ENCODE results near the gene NUDT3.
"Not testable (repeated sequence)": the region's sequence is repeated elsewhere in the genome, so short reads cannot be mapped to it uniquely, and the experiment has no call there.

The NUDT3 gene

DNA sequence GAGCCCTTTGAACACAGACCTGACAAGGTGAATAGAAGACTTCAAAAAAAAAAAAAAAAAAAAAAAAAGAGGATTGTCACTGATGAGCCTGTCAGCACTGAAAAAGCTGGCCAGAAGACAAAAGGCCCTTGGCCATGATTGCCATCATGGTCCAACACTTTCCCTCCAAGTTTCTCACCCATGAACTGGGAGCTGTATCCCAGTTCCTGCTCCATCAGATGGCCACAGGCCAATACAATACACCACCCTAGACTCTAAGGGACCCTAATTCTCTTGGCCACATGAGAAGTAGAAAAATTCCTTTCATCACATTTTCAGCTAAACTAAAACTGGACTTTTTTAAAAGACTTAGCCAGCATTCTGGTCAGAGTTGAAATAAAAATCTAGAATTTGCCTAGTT lies 50.2 kb downstream of the NUDT3 start:
- ATAC-seq (no peak), DNase-seq (no peak)

DNA sequence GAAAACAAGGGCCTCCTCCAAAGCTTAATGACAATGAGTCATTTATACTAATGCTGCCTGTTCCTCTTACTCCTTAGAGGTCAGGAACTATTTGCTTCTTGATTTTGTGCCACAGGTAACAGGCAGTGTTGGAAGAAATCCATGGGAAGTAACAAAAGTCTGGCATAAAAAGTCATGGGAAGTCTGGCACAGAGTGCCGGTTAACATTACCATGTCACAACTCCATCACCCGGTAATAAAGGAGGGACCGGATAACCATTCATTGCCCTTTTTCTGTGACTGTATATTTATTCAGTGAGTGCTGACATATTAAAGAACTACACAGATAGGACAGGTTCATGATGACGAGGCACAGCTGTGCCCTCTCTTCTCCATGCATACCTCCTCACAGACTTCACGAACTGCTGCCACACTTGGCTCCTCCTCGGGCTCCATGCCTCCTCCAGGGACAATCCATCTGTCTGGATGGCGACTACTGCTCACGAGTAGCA lies 50.9 kb downstream of the NUDT3 start:
- ATAC-seq: no peak
- DNase-seq: no peak

DNA sequence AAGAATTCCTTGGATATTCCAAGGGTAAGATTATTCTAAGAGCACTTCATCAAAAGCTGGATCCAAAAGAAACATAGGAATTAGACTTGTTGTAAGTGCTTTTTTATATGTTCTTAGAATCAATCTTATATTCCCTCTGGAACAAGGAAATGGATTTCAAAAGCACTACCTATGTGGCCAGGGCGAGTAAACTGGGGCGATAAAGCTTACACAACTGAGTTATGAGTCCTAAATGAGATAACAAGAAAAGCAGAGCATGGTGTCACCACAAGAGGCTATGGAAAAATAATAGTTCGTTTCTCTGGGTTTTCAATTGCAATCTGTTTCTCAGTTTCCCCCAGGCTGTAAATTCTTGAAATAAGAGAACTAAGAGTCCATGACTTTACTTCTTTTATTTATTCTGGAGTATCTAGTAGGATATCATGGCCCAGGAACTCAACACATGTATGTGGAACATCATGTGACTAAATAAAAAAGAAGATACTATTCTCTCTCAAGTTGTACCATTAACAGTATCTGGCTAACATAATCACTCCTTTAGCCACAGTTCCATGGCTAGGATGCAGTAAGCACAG lies 51.5 kb downstream of the NUDT3 start:
- ATAC-seq (no peak), DNase-seq (no peak)

DNA sequence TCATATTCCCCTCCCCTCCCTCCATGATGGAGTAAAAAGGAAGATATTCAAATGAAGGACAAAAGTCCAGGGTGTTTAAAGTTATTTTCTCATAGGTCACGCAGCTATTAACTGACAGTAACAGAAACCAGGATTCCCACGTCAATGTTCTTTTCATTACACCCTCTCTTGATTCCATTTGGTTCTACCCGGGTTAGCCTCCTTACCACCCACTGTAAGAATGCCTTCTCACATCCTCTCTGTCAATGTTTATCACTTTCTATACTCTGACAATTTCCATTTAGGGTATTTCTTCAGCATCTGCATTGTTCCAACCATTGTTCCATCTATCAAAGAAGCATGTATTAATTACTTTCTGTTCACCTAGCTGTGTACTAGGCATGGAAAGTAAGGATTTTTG lies 52.1 kb downstream of the NUDT3 start:
- DNase-seq: no peak
- no peak for ATAC-seq

DNA sequence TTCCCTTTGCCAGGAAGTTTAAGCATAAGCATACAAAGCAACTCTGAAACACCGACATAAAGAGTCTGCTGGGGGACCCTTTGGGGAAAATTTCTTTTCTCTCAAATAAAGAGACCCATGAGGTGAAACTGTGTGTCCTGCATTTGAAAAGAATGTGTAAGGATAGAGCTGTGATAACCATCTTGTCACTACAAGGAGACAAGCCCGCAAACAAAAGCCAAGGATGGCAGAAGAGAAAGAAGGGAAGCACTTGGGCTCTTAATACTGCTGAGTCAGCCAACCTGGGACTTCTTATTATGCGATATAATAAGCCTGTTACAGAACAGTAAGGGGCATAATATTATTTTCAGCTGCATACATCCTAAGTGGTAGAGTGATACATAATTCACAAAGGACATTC lies 52.5 kb downstream of the NUDT3 start:
- ATAC-seq (no peak), DNase-seq (no peak)

DNA sequence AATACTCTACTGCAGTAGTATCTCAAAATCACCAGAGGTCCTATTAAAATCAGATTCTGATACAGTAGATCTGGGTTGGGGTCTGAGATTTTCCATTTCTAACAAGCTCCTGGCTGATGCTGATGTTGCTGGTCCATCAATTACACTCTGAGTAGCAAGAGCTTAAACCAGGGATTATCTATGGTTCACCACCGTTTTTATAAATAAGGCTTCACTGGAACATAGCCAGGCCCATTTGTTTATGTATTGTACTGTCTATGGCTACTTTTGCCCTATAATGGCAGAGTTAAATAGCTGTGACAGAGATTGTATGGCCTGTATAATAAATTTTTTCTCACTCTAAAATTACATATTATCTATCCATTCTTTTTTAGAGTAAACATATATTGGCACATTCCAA lies 53.0 kb downstream of the NUDT3 start:
- ATAC-seq (no peak), DNase-seq (no peak)

DNA sequence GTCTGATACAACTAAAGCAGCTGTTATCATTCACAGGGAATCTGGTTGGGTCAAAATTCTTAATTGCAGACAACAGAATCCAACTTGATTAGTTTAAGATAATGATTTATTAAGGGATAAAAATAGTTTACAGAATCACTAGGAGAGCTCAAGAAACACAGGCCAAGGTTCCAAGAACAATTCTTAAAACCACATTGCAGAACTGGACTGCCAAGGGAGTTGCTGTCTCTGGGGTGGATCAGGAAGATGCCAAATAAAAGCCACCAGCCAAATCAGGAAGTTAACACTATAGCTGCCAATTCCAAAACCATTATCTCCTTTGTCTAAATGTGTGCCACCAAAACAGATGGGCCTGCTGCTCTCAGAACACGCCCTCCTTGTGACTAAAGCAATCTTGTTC lies 53.7 kb downstream of the NUDT3 start:
- ATAC-seq (no peak), DNase-seq (no peak)

DNA sequence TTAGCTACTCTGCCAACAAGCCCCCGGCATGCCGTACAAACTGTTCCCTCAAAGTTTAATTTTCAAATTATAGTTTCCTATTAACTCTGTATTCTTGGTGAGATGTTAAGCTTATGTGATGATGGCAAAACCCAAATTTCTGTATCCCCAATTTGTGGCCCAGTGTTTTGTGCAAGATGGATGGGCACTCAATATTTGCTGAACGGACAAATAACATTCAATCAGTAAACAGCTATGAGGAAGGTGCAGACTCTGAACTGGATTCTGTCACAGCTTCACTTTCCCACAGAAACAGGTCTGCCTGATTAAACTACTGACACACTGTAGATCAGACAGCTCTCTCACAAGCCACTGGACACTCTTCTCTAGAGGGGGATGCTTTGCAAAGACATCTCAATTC lies 54.1 kb downstream of the NUDT3 start:
- ATAC-seq (no peak), DNase-seq (no peak)

DNA sequence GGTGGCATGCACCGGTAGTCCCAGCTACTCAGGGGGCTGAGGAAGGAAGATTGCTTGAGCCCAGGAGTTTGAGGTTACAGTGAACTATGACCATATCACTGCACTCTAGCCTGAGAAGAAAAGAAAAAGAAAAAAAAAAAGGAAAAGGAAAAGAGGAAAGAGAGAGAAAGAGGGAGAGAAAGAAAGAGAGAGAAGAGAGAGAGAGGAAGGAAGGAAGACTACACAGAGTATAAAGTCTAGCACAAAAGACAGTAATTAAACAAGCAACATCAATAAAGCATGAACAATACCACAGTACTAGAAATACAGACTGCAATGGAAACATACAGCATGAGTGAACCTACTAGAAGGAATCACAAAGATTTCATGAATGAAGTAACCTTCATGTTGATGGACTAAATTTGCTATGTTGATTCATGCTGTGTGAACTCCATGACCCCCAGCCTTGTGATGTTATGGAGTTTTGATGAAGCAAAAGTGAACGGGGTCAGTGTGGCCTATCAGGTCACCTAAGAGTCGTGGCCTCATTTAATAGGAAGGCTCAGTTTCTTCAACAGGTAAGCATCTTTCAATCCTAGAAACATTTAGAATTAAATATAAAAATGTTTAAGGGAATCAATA lies 57.6 kb downstream of the NUDT3 start:
- ATAC-seq: no peak
- DNase-seq: no peak

DNA sequence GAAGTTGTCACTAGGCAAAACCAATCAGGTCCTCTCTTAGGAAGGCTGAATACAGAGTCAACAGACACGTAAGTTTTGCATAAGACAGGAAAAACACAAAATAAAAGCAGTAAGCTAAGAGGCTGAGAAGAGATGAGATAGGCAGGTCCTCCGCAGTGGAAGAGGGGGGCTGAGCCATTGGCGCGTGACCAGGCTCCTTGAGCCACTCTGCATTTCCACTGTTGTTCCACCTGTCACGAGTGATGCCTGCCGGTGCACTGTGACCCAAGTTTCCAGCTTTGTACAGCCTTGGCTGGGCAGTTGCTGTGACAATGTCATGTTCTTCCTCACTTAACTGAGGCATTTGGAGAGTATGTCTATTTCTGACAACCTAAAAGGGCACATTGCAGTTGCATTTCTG lies 58.6 kb downstream of the NUDT3 start:
- ATAC-seq (no peak), DNase-seq (no peak)

DNA sequence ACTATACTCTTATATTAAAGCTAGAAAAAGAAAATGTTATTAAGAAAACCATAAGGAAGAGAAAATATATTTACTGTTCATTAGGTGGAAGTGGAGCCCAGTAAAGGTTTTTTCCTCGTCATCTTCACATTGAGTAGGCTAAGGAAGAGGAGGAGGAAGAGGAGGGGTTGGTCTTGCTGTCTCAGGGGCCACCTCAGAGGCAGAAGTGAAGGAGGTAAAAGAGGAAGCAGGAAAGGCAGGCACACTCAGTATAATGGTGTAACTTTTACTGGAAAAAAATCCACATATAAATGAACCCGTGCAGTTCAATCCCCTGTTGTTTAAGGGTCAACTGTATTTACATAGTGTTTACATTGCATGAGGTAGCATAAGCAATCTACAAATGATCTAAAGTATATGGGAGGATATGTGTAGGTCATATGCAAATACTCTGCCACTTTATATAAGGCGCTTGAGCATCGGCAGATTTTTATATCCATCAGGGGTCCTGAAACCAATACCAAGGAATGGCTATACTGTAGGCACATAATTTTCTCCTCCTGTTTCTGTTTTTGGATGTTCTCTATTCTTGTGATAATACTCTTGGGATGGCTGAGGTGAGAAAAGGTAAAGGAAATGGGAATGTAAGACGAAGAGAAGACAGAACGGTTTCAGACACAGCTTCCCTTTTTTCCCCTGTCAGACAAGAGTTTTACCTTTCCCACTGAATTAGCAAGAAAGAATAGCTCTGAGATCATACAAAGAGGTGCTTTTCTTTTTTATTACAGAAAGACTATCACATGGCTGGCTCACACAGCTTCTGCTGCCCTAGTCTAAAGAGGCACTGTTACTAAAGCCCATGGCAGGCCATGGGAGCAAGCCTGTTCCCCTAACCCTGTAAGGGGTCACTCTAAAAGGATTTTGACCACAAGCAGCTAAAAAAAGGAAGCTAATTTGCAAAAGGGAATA lies 59.9 kb downstream of the NUDT3 start:
- ATAC-seq: no peak

DNA sequence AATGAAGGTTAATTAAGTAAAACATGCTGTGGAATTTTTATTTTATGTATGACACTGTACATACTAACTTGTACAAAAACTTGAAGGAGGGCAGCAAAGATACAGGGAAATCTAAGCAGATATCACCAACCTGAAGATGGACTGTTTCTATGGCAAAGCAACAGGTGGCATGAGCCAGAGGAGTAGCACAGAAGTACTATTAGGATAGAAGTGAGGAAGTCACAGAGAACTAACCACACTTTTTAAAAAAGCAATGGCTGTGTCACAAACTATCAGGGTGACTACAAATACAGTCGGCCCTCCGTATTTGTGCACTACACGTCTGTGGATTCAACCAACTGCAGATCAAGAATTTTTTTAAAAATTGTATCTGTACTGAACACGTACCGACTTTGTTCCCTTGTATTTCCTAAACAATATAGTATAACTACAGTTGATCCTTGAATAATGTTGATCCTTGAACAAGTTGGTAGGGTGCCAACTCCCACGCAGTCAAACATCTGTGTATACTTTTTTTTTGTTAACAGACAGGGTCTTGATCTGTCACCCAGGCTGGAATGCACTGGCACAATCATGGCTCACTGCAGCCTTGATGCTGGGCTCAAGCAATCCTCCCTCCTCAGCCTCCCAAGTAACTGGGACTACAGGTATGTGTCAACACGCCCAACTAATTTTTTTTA lies 61.0 kb downstream of the NUDT3 start:
- DNase-seq (no peak), ATAC-seq (no peak)

More for the DNA sequence above, 59.9 kb downstream of the NUDT3 start:
- DNase-seq: no peak

DNA sequence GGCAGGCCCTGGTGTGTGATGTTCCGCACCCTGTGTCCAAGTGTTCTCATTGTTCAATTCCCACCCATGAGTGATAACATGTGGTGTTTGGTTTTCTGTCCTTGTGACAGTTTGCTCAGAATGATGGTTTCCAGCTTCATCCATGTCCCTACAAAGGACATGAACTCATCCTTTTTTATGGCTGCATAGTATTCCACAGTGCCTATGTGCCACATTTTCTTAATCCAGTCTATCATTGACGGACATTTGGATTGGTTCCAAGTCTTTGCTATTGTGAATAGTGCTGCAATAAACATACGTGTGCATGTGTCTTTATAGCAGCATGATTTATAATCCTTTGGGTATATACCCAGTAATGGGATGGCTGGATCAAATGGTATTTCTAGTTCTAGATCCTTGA lies 62.7 kb downstream of the NUDT3 start:
- ATAC-seq, DNase-seq: not testable (repeated sequence)

DNA sequence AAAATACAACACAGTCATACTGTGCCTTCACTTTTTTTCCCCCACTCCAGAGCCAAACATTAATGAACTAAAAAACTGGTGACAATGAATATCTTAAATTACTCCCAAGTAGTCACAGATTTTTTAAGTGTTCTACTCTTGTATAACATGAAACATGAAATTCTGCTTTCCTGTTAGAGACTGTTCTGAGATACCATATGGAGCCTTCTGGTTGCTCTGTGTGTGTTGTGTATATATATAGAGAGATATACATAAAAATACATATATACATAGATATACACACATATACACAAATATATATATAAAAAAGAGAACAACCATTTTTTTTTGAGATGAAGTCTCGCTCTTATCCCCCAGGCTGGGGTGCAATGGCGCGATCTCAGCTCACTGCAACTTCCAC lies 63.5 kb downstream of the NUDT3 start:
- no peak for ATAC-seq
- no peak for DNase-seq

DNA sequence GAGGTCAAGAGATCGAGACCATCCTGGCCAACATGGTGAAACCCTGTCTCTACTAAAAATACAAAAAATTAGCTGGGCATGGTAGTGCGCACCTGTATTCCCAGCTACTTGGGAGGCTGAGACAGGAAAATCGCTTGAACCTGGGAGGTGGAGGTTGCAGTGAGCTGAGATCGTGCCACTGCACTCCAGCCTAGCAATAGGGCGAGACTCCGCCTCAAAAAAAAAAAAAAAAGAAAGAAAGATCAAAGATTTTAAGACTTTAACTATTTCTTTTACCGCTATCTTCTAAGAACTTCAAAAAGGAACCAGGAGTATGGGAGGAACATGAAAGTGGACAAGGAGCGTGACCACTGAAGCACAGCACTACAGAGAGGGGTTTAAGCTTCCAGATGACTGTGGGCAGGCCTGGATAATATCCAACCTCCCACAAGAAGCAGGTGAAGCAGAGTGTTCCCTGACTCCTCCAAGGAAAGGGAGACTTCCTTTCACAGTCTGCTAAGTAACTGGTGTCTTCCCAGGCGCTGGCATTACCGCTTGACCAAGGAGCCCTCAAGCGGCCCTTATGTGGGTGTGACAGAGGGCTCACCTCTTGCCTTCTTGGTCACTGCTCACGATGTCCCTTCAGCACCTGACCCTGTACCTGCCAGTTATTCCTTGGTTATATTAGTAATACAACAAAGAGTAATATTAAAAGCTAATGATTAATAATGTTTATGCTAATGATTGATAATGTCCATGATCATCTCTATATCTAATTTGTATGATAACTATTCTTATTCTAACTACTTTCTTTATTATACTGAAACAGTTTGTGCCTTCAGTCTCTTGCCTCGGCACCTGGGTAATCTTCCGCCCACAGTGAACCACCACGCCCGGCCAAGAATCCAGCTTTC lies 64.9 kb downstream of the NUDT3 start:
- ATAC-seq, DNase-seq: not testable (repeated sequence)

DNA sequence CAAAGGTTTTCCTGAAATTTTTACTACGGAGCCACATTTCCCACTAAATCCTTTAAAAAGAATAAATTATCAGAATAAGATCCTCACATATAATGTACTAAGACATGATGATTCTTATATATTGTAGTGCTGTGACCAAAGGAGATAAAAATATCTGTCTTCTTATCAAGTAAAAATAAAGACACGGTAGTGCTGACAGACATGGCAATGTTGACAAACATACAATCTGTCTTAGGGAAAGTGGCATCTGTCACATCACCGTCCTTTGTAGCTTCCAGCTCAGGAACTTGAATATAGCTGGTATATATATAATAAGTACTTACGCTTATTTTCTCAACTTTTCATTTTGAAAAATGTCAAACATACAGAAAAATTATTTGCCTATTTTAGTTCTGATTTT lies 66.8 kb downstream of the NUDT3 start:
- no peak for DNase-seq
- ATAC-seq: no peak

DNA sequence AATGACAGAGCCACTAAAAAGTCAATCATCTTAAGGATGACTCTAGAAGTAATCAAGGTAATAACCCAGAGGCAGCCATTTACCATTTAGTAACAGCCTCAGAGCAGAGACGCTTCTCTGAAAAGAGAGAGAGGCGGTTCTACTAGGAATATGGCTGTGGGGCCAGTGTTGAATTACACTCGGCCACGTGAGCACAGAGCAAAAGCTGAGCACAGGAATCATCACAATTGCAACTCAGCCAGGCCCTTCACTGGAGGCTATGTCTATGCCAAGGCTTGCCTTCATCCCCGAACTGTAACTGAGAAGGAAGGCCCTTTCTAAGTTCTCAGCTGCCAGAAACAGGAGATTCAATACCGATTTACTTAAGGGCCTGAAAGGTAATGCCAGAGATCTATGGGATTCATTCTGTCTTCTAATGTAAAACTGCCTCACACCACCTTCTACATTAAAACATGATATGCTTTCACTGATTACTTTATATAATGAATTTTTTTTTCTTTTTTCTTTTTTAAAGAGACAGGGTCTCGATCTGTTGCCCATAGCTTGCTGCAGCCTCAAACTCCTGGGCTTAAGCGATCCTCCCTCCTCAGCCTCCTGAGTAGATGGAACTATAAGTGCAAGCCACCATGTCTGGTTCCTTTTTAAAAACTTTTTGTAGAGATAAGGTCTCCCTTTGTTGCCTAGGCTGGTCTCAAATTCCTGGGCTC lies 67.6 kb downstream of the NUDT3 start:
- ATAC-seq (no peak), DNase-seq (no peak)

DNA sequence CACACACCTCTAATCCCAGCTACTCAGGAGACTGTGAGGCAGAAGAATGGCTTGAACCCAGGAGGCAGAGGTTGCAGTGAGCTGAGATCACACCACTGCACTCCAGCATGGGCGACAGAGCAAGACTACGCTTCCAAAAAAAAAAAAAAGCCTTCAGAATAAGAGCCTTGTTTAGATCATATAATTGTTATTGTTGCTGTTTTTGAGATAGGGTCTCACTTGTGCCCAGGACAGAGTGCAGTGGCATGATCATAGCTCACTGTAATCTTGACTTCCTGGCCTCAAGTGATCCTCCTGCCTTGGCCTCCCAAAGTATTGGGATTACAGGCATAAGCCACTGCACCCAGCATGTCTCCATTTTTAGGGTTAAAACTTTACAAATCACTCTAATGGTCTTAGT lies 68.2 kb downstream of the NUDT3 start:
- DNase-seq, ATAC-seq: not testable (repeated sequence)

DNA sequence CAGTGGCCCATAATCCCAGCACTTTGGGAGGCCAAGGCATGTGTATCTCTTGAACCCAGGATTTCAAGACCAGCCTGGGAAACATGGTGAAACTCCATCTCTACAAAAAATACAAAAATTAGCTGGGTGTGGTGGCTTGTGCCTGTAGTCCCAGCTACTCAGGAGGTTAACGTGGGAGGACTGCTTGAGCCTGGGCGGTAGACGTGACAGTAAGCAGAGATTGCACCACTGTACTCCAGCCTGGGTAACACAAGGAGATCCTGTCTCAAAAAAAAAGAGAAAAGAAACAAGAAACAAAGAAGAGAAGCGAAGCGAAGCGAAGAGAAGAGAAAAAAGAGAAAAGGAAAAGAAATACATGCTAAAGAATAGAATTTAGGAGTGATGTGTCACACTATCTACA lies 69.2 kb downstream of the NUDT3 start:
- ATAC-seq (no peak), DNase-seq (no peak)

DNA sequence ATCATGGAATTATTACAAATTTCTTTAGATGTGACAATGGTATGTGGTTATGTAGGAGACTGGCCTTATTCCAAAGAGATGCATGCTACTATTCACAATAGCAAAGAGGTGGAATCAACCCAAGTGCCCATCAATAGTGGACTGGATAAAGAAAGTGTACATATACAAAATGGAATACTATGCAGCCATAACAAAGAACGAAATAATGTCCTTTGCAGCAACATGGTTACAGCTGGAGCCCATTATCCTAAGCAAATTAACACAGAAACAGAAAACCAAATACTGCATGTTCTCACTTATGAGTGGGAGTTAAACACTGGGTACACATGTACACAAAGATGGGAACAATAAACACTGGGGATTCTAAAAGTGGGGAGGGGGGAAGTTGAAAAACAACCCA lies 69.7 kb downstream of the NUDT3 start:
- ATAC-seq: no peak

DNA sequence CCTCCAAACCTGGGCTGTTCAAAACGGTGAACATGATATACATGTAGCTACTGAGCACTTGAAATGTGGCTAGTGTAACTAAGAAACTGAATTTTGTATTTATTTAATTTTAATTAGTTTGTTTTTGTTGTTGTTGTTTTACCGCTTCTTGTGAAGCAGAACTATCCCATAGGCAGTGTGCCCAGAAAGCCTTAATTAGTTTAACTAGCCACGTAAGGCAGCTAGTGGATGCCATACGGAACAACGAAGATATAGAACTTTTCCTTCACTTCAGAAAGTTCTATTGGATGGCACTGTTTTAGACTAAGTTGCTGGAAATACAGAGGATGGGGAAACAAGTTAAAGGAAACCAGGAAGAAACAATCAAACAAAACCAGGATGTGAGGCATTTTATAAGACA lies 70.6 kb downstream of the NUDT3 start:
- DNase-seq (no peak), ATAC-seq (no peak)

More for the DNA sequence above, 69.7 kb downstream of the NUDT3 start:
- DNase-seq: no peak
